ENCODE data around the gene PTPRCAP. TPM values are rescaled to one million over a fixed set of nuclear protein-coding genes. Genes with fewer than 3 reads are reported as not detected.

Gene PTPRCAP
- polyA plus RNA-seq, 3 donors = 2.1 to 14.3 (median 2.8) TPM

GRCh38 chr11:67415501-67416304 lies 21.8 kb downstream of the PTPRCAP start, which contains the start of gene CARNS1:
Gene CARNS1, plus strand, starts transcription at chr11:67415678. Its CDS starts 522 bp downstream, at chr11:67416200.
- intact Hi-C loops (cut with micrococcal nuclease) = no loop called here
- Histone ChIP-seq H3K27ac (ENCODE audit: low read depth in 1 of 2, low read length in 2 of 2) (no peak within 1 kb of the TSS), H2AFZ (ENCODE audit: insufficient read depth, low read depth, low read length, poor library complexity, severe bottlenecking) (peak within 1 kb of the TSS; percentile 21)

DNA sequence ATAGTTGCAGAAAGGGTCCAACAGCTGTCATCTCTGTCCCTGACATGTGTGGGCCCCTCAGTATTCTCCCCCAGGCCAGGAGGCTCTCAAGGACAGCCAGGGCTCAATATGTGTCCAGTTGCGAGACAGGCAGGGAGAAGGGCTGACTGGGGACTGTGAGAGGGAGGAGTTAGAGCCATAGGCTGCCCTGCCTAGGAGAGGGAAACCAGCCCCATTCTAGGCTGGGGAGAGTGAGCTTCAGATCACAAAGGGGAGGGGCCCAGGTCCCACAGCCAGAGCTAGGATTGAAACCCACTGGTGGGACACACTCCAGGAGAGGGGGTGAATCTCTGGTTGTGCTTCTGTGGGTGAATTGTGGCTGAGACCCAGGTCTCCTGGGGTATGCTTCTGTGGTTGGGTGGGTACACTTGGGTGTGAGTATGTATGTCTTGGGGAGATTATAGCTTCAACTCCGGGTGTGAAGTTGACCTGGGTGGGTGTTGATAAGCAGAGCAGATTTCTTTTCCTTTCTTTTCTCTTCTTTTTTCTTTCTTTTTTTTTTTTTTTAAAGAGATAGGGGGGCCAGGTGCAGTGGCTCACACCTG lies 24.1 kb downstream of the PTPRCAP start:
- H3K4me2 ChIP-seq (replicated peaks; ENCODE audit: extremely low read depth, low read length, poor library complexity, severe bottlenecking) = no peak overlapping the region
- TF ChIP-seq, protein P1, sequence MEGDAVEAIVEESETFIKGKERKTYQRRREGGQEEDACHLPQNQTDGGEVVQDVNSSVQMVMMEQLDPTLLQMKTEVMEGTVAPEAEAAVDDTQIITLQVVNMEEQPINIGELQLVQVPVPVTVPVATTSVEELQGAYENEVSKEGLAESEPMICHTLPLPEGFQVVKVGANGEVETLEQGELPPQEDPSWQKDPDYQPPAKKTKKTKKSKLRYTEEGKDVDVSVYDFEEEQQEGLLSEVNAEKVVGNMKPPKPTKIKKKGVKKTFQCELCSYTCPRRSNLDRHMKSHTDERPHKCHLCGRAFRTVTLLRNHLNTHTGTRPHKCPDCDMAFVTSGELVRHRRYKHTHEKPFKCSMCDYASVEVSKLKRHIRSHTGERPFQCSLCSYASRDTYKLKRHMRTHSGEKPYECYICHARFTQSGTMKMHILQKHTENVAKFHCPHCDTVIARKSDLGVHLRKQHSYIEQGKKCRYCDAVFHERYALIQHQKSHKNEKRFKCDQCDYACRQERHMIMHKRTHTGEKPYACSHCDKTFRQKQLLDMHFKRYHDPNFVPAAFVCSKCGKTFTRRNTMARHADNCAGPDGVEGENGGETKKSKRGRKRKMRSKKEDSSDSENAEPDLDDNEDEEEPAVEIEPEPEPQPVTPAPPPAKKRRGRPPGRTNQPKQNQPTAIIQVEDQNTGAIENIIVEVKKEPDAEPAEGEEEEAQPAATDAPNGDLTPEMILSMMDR (IDR thresholded peaks at IDR 0.05) = no peak
- H3K36me3 Mint-ChIP-seq = peaks cover 10 to 15% of the 10 kb centered on the region in 2 donors
- no peak overlapping the region for H3K9ac ChIP-seq (ENCODE audit: insufficient read depth, low read length, poor library complexity, severe bottlenecking)
- intact Hi-C loops (cut with micrococcal nuclease) = no loop called here
- H3K4me1 ChIP-seq (ENCODE audit: control insufficient read depth in 1 of 2, insufficient read depth in 2 of 2, low read length in 2 of 2) = peaks cover 30 to 42% of the 10 kb centered on the region in 2 donors
- peaks cover 34% of the 10 kb centered on the region for H3K4me1 Mint-ChIP-seq
- H3K79me2 ChIP-seq (ENCODE audit: insufficient read depth, low read length) = no peaks in the 10 kb centered on the region
- H3K27me3 ChIP-seq (ENCODE audit: control insufficient read depth in 2 of 2, insufficient read depth in 2 of 2, low read length in 2 of 2) = peaks cover 6 to 50% of the 10 kb centered on the region in 2 donors
- DNase-seq = no peak
- H3K27ac ChIP-seq (ENCODE audit: low read depth in 1 of 2, low read length in 2 of 2) = no peak overlapping the region
- WGBS (ENCODE audit: insufficient coverage) = 80% methylated on average over 1 of the region's 2 CpGs
- peaks cover 17% of the 10 kb centered on the region for H4K20me1 ChIP-seq (ENCODE audit: insufficient read depth, low read length)
- no peak overlapping the region for H2AFZ ChIP-seq (ENCODE audit: insufficient read depth, low read depth, low read length, poor library complexity, severe bottlenecking)
- H3K9me3 ChIP-seq (replicated peaks in 1 of 2; ENCODE audit: control insufficient read depth in 1 of 2, insufficient read depth in 1 of 2, low read length in 2 of 2) = no peaks in the 10 kb centered on the region
- H3K4me3 Mint-ChIP-seq = peak overlapping the region in 1 of 2 donors; percentile 71
- H3K27me3 Mint-ChIP-seq (ENCODE audit: low read depth in 3 of 3) = peaks cover 44 to 71% (median 58%) of the 10 kb centered on the region in 3 donors
- H3K27ac Mint-ChIP-seq = no peak overlapping the region
- H3K36me3 ChIP-seq (replicated peaks in 1 of 2; ENCODE audit: control insufficient read depth in 1 of 2, insufficient read depth in 2 of 2, low read length in 2 of 2) = no peaks in the 10 kb centered on the region
- peaks cover 0 to 12% (median 4%) of the 10 kb centered on the region in 7 donors for H3K9me3 Mint-ChIP-seq
- no peak overlapping the region for H3K4me3 ChIP-seq (replicated peaks in 1 of 3; ENCODE audit: low read depth in 2 of 3, low read length in 3 of 3)

More at GRCh38 chr11:67415501-67416304, 21.8 kb downstream of the PTPRCAP start, which contains the start of gene CARNS1:
- Histone ChIP-seq H4K20me1 (ENCODE audit: insufficient read depth, low read length) (peaks cover 2% of the 10 kb centered on the region), H3K4me3 (replicated peaks in 1 of 3; ENCODE audit: low read depth in 2 of 3, low read length in 3 of 3) (no peak within 1 kb of the TSS), H3K36me3 (replicated peaks in 1 of 2; ENCODE audit: control insufficient read depth in 1 of 2, insufficient read depth in 2 of 2, low read length in 2 of 2) (no peaks in the 10 kb centered on the region), H3K4me1 (ENCODE audit: control insufficient read depth in 1 of 2, insufficient read depth in 2 of 2, low read length in 2 of 2) (peaks cover 31 to 48% of the 10 kb centered on the region in 2 donors), H3K27me3 (ENCODE audit: control insufficient read depth in 2 of 2, insufficient read depth in 2 of 2, low read length in 2 of 2) (peaks cover 6 to 68% of the 10 kb centered on the region in 2 donors), H3K9me3 (replicated peaks in 1 of 2; ENCODE audit: control insufficient read depth in 1 of 2, insufficient read depth in 1 of 2, low read length in 2 of 2) (no peaks in the 10 kb centered on the region), H3K4me2 (replicated peaks; ENCODE audit: extremely low read depth, low read length, poor library complexity, severe bottlenecking) (no peak within 1 kb of the TSS), H3K79me2 (ENCODE audit: insufficient read depth, low read length) (no peaks in the 10 kb centered on the region), H3K9ac (ENCODE audit: insufficient read depth, low read length, poor library complexity, severe bottlenecking) (no peak within 1 kb of the TSS)
- peak within 1 kb of the TSS in 1 of 2 donors; percentile 75 for H3K4me3 Mint-ChIP-seq
- peaks cover 4 to 8% of the 10 kb centered on the region in 2 donors for H3K36me3 Mint-ChIP-seq
- H3K4me1 Mint-ChIP-seq = peaks cover 32% of the 10 kb centered on the region
- 7% methylated on average over 58 of the region's 67 CpGs for WGBS (ENCODE audit: insufficient coverage)
- TF ChIP-seq, protein P1 (IDR thresholded peaks at IDR 0.05) = no peak
- H3K27me3 Mint-ChIP-seq (ENCODE audit: low read depth in 3 of 3) = peaks cover 49 to 88% (median 76%) of the 10 kb centered on the region in 3 donors
- peaks cover 0 to 12% (median 4%) of the 10 kb centered on the region in 7 donors for H3K9me3 Mint-ChIP-seq
- no peak for DNase-seq
- peak within 1 kb of the TSS in 2 of 7 donors; percentile 35 to 50 for H3K27ac Mint-ChIP-seq
